ENCODE results near the gene DCDC2.
"Not testable (repeated sequence)": the region's sequence is repeated elsewhere in the genome, so short reads cannot be mapped to it uniquely, and the experiment has no call there.

The DCDC2 gene

GRCh38 chr6:24357336-24358218 is at the start of gene DCDC2:
Gene DCDC2 (minus strand): TSS chr6:24358059. CDS start chr6:24357750, 309 bp downstream.
- no peak for DNase-seq

- DNase-seq, result no peak
These were observed 47.4 kb upstream of the DCDC2 start for GRCh38 chr6:24405262-24405661.

GRCh38 chr6:24403501-24403824 is 45.6 kb upstream of the DCDC2 start:
- peak in 1 of 2 experiments; percentile 43 for DNase-seq

- DNase-seq, result peak; percentile 42 to 59
These were observed 45.0 kb upstream of the DCDC2 start, which contains the start of gene MRS2 for GRCh38 chr6:24402697-24403500. Gene MRS2 (plus strand): TSS chr6:24402936. CDS start chr6:24403047, 111 bp downstream.

- DNase-seq, result no peak
These were observed 43.6 kb upstream of the DCDC2 start for GRCh38 chr6:24401458-24401857.

GRCh38 chr6:24400045-24401039 is 42.5 kb upstream of the DCDC2 start:
- DNase-seq, result not testable (repeated sequence)

- no peak for DNase-seq
These were observed 39.8 kb upstream of the DCDC2 start for GRCh38 chr6:24397631-24398030.

GRCh38 chr6:24396824-24397223 is 39.0 kb upstream of the DCDC2 start:
- no peak for DNase-seq

GRCh38 chr6:24394780-24395437 is 37.0 kb upstream of the DCDC2 start:
- DNase-seq, result peak; percentile 34 to 36

- no peak for DNase-seq
These were observed 36.4 kb upstream of the DCDC2 start for GRCh38 chr6:24394061-24394779.

- no peak for DNase-seq
These were observed 34.0 kb upstream of the DCDC2 start for GRCh38 chr6:24391756-24392405.

- DNase-seq, result no peak
These were observed 33.3 kb upstream of the DCDC2 start for GRCh38 chr6:24391208-24391607.

GRCh38 chr6:24387818-24388217 is 30.0 kb upstream of the DCDC2 start:
- DNase-seq, result no peak

- no peak for DNase-seq
These were observed 27.8 kb upstream of the DCDC2 start for GRCh38 chr6:24385536-24386269.

- not testable (repeated sequence) for DNase-seq
These were observed 26.7 kb upstream of the DCDC2 start for GRCh38 chr6:24384369-24385130.

- DNase-seq, result not testable (repeated sequence)
These were observed 25.1 kb upstream of the DCDC2 start for GRCh38 chr6:24382891-24383494.

- no peak for DNase-seq
These were observed 24.3 kb upstream of the DCDC2 start for GRCh38 chr6:24382220-24382540.

GRCh38 chr6:24381476-24382219 is 23.8 kb upstream of the DCDC2 start:
- DNase-seq, result no peak
